ENCODE measurements around the gene CEP70. TPM values are rescaled to one million over a fixed set of nuclear protein-coding genes. Genes with fewer than 3 reads are reported as not detected.

The CEP70 gene
- total and polyA plus RNA-seq, 4 donors = 6.9 to 26.5 (median 9.1) TPM

- H3K9ac ChIP-seq (ENCODE audit: low read depth in 1 of 2, low read length in 2 of 2) = no peak overlapping the region
- H3K27me3 ChIP-seq (ENCODE audit: control insufficient read depth in 4 of 4, insufficient read depth in 4 of 4, low read length in 3 of 4) = peaks cover 0 to 2% (median 0%) of the 10 kb centered on the region in 4 donors
- H3K36me3 ChIP-seq (ENCODE audit: control insufficient read depth in 4 of 4, insufficient read depth in 3 of 4, low read depth in 1 of 4, low read length in 3 of 4) = no peaks in the 10 kb centered on the region
- no peak overlapping the region for H3K4me3 ChIP-seq (ENCODE audit: low read depth in 1 of 3, low read length in 3 of 3)
- H3K27ac ChIP-seq (ENCODE audit: low read depth in 1 of 2, low read length in 2 of 2) = no peak overlapping the region
- H3K4me1 ChIP-seq (ENCODE audit: control insufficient read depth in 4 of 4, insufficient read depth in 4 of 4, low read length in 3 of 4) = no peaks in the 10 kb centered on the region
- TF ChIP-seq, protein P1, sequence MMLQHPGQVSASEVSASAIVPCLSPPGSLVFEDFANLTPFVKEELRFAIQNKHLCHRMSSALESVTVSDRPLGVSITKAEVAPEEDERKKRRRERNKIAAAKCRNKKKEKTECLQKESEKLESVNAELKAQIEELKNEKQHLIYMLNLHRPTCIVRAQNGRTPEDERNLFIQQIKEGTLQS (IDR thresholded peaks at IDR 0.05) = no peak
- TF ChIP-seq RAD21 (IDR thresholded peaks at IDR 0.05) = no peak
- TF ChIP-seq NR2F2 (IDR thresholded peaks at IDR 0.05) = no peak
- TF ChIP-seq JUND (IDR thresholded peaks at IDR 0.05) = no peak
- TF ChIP-seq, protein P2, sequence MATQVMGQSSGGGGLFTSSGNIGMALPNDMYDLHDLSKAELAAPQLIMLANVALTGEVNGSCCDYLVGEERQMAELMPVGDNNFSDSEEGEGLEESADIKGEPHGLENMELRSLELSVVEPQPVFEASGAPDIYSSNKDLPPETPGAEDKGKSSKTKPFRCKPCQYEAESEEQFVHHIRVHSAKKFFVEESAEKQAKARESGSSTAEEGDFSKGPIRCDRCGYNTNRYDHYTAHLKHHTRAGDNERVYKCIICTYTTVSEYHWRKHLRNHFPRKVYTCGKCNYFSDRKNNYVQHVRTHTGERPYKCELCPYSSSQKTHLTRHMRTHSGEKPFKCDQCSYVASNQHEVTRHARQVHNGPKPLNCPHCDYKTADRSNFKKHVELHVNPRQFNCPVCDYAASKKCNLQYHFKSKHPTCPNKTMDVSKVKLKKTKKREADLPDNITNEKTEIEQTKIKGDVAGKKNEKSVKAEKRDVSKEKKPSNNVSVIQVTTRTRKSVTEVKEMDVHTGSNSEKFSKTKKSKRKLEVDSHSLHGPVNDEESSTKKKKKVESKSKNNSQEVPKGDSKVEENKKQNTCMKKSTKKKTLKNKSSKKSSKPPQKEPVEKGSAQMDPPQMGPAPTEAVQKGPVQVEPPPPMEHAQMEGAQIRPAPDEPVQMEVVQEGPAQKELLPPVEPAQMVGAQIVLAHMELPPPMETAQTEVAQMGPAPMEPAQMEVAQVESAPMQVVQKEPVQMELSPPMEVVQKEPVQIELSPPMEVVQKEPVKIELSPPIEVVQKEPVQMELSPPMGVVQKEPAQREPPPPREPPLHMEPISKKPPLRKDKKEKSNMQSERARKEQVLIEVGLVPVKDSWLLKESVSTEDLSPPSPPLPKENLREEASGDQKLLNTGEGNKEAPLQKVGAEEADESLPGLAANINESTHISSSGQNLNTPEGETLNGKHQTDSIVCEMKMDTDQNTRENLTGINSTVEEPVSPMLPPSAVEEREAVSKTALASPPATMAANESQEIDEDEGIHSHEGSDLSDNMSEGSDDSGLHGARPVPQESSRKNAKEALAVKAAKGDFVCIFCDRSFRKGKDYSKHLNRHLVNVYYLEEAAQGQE (IDR thresholded peaks at IDR 0.05) = no peak
- TF ChIP-seq EGR1 (IDR thresholded peaks at IDR 0.05; ENCODE audit: low read depth in 2 of 2) = no peak
- H3K9me3 ChIP-seq (ENCODE audit: control insufficient read depth in 4 of 4, low read length in 3 of 4) = no peaks in the 10 kb centered on the region
- WGBS = 85% methylated on average over 4 of the region's 4 CpGs
- no peak for DNase-seq (ENCODE audit: low spot score)
Measured at GRCh38 chr3:138461896-138462295, 132.2 kb downstream of the CEP70 start.

DNA sequence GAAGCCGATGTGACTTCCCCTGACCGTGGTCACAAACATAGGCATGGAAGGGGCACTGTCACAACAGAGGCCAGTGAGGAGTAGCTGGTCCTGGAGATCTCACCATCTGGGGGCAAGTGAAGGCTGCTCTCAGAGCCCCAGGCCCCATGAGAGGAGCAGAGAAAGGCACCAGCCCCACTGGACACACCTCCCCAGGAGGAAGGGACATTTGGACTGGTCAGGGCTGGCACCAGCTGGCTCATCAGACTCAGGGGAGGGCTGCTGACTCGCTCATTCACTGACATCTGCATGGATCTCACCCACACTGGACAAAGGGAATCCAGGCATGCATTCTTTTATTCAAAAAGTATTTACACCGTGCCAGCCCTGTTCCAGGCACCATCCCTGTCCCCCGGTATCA, 132.8 kb downstream of the CEP70 start:
- peak; percentile 16 for DNase-seq (ENCODE audit: low spot score)
- H3K36me3 ChIP-seq (ENCODE audit: control insufficient read depth in 4 of 4, insufficient read depth in 3 of 4, low read depth in 1 of 4, low read length in 3 of 4) = no peaks in the 10 kb centered on the region

GRCh38 chr3:138460536-138461205, 133.4 kb downstream of the CEP70 start:
- Histone ChIP-seq H3K27ac (ENCODE audit: low read depth in 1 of 2, low read length in 2 of 2) (no peak overlapping the region), H3K4me3 (ENCODE audit: low read depth in 1 of 3, low read length in 3 of 3) (no peak overlapping the region), H3K9ac (ENCODE audit: low read depth in 1 of 2, low read length in 2 of 2) (no peak overlapping the region), H3K27me3 (ENCODE audit: control insufficient read depth in 4 of 4, insufficient read depth in 4 of 4, low read length in 3 of 4) (peaks cover 0 to 2% (median 0%) of the 10 kb centered on the region in 4 donors), H3K9me3 (ENCODE audit: control insufficient read depth in 4 of 4, low read length in 3 of 4) (no peaks in the 10 kb centered on the region), H3K4me1 (ENCODE audit: control insufficient read depth in 4 of 4, insufficient read depth in 4 of 4, low read length in 3 of 4) (no peaks in the 10 kb centered on the region), H3K36me3 (ENCODE audit: control insufficient read depth in 4 of 4, insufficient read depth in 3 of 4, low read depth in 1 of 4, low read length in 3 of 4) (no peaks in the 10 kb centered on the region)
- peak; percentile 24 for DNase-seq (ENCODE audit: low spot score)
- 82% methylated on average over 8 of the region's 8 CpGs for WGBS
- no peak for TF ChIP-seq YY1 (IDR thresholded peaks at IDR 0.05)
- no peak for TF ChIP-seq JUND (IDR thresholded peaks at IDR 0.05)
- TF ChIP-seq, protein P2 (IDR thresholded peaks at IDR 0.05) = no peak
- no peak for TF ChIP-seq FOXA2 (IDR thresholded peaks at IDR 0.05)
- no peak for TF ChIP-seq TAF1 (conservative IDR thresholded peaks at IDR 0.05)
- TF ChIP-seq HNF4G (IDR thresholded peaks at IDR 0.05) = no peak
- TF ChIP-seq, protein P3, sequence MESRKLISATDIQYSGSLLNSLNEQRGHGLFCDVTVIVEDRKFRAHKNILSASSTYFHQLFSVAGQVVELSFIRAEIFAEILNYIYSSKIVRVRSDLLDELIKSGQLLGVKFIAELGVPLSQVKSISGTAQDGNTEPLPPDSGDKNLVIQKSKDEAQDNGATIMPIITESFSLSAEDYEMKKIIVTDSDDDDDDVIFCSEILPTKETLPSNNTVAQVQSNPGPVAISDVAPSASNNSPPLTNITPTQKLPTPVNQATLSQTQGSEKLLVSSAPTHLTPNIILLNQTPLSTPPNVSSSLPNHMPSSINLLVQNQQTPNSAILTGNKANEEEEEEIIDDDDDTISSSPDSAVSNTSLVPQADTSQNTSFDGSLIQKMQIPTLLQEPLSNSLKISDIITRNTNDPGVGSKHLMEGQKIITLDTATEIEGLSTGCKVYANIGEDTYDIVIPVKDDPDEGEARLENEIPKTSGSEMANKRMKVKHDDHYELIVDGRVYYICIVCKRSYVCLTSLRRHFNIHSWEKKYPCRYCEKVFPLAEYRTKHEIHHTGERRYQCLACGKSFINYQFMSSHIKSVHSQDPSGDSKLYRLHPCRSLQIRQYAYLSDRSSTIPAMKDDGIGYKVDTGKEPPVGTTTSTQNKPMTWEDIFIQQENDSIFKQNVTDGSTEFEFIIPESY (IDR thresholded peaks at IDR 0.05) = no peak
- no peak for TF ChIP-seq FOXA1 (IDR thresholded peaks at IDR 0.05)
- TF ChIP-seq EGR1 (IDR thresholded peaks at IDR 0.05; ENCODE audit: low read depth in 2 of 2) = no peak
- TF ChIP-seq RXRA (IDR thresholded peaks at IDR 0.05) = no peak
- TF ChIP-seq HNF4A (conservative IDR thresholded peaks at IDR 0.05) = no peak

More for the DNA sequence above, 132.8 kb downstream of the CEP70 start:
- Histone ChIP-seq H3K27ac (ENCODE audit: low read depth in 1 of 2, low read length in 2 of 2) (no peak overlapping the region), H3K4me3 (ENCODE audit: low read depth in 1 of 3, low read length in 3 of 3) (no peak overlapping the region), H3K9me3 (ENCODE audit: control insufficient read depth in 4 of 4, low read length in 3 of 4) (no peaks in the 10 kb centered on the region), H3K4me1 (ENCODE audit: control insufficient read depth in 4 of 4, insufficient read depth in 4 of 4, low read length in 3 of 4) (no peaks in the 10 kb centered on the region), H3K9ac (ENCODE audit: low read depth in 1 of 2, low read length in 2 of 2) (no peak overlapping the region), H3K27me3 (ENCODE audit: control insufficient read depth in 4 of 4, insufficient read depth in 4 of 4, low read length in 3 of 4) (peaks cover 0 to 2% (median 0%) of the 10 kb centered on the region in 4 donors)
- WGBS = 61% methylated on average over 5 of the region's 5 CpGs
- no peak for TF ChIP-seq HNF4A (conservative IDR thresholded peaks at IDR 0.05)
- TF ChIP-seq, protein P4, sequence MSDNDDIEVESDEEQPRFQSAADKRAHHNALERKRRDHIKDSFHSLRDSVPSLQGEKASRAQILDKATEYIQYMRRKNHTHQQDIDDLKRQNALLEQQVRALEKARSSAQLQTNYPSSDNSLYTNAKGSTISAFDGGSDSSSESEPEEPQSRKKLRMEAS (IDR thresholded peaks at IDR 0.05) = no peak
- TF ChIP-seq, protein P1 (IDR thresholded peaks at IDR 0.05) = no peak

Data from liver (tissue), 9 donors.